OCI-LY3 (cell line): ENCODE data around the gene ABCB8.

Source experiments
- H2AFZ ChIP-seq: fragments of 200-600, 300-600 bp; shearing (Covaris generic); 2 replicates; pipeline ENCODE4 v1.6.0; 2014; ENCODE audit warnings: antibody characterized with exemption, low read depth, low read length
- H3K27ac ChIP-seq: fragments of 200-600, 300-600 bp; sonication (generic); 2 replicates; pipeline ENCODE4 v1.5.1; 2014; ENCODE audit warnings: mild to moderate bottlenecking, low read length, moderate library complexity, mixed read lengths
- H3K27me3 ChIP-seq: fragments of 200-600, 300-600 bp; sonication (generic); 2 replicates; pipeline ENCODE4 v1.6.1; 2014; ENCODE audit warnings: low read depth, low read length, mixed read lengths
- H3K36me3 ChIP-seq: fragments of 200-600, 300-600 bp; sonication (generic); replicated peaks from 2 replicates; pipeline ENCODE3; 2014; ENCODE audit warnings: low read depth, low read length, mixed read lengths
- H3K4me1 ChIP-seq: fragments of 300-600, 200-600 bp; sonication (generic); 2 replicates; pipeline ENCODE4 v1.6.1; 2014; ENCODE audit warnings: low read length, mixed read lengths
- H3K4me2 ChIP-seq: fragments of 200-600, 300-600 bp; sonication (generic); 2 replicates; pipeline ENCODE4 v1.6.1; 2014; ENCODE audit warnings: low read length, mixed read lengths
- H3K4me3 ChIP-seq: fragments of 300-600, 200-600 bp; sonication (generic); 2 replicates; pipeline ENCODE4 v1.5.1; 2014; ENCODE audit warnings: antibody characterized with exemption, mild to moderate bottlenecking, low read length, moderate library complexity
- H3K79me2 ChIP-seq: fragments of 300-600, 200-600 bp; shearing (Covaris generic); 2 replicates; pipeline ENCODE4 v1.6.1; 2014; ENCODE audit warnings: mild to moderate bottlenecking, low read length, mixed read lengths
- H3K9ac ChIP-seq: fragments of 300-600, 200-600 bp; shearing (Covaris generic); 2 replicates; pipeline ENCODE4 v1.6.0; 2014; ENCODE audit warnings: mild to moderate bottlenecking, low read length, moderate library complexity
- H3K9me3 ChIP-seq: fragments of 200-600, 300-600 bp; shearing (Covaris generic); 2 replicates; pipeline ENCODE4 v1.6.1; 2014; ENCODE audit warnings: low read length, mixed read lengths; ENCODE audit not compliant: insufficient read depth
- H4K20me1 ChIP-seq: fragments of 200-600, 300-600 bp; sonication (generic); 2 replicates; pipeline ENCODE4 v1.6.1; 2016; ENCODE audit warnings: low read length, mixed read lengths; ENCODE audit not compliant: insufficient read depth
- EZH2phosphoT487 ChIP-seq: fragments of 200-600 bp; shearing (Covaris generic); IDR thresholded peaks from 2 replicates; pipeline ENCODE4 v1.6.1; 2018; ENCODE audit warnings: antibody characterized with exemption, mixed run types, low read depth
- TF ChIP-seq, protein P1 (sequence below): fragments of 200-600, 300-600 bp; sonication (generic); IDR thresholded peaks from 2 replicates; pipeline ENCODE4 v1.5.1; 2014; ENCODE audit warnings: antibody characterized with exemption, low read length, low read depth

ABCB8 gene

DNA sequence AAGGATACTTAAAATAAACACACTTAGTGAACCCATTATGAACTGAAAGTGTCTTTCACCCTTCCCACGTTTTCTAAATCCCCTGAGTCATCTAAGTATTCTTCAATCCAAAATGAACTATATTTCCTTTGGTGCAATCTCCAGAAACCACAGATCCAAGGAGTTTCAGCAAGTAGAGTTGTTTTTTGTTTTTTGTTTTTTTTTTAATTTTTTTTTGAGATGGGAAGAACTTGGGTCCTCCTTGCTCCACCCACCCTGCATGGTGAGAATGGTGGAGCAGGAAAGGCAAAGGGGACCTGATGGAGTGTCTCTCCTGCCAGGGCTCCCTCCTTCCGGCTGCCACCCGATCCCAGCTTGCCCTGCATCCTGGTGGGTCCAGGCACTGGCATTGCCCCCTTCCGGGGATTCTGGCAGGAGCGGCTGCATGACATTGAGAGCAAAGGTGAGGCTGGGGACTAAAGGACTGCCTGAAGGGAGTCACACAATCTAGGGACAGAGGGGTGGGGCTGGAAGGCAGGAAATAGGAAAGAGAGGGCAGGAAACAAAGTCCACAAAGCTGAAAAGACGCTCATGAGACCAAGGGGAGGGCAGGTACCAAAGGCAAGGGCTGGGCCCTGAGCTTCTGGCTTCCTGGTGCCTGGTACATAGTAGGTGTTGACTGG, 16.1 kb upstream of the ABCB8 start:
- H3K4me1 ChIP-seq, result no peaks in the 10 kb centered on the region

GRCh38 chr7:151012911-151013347, 15.3 kb upstream of the ABCB8 start:
- TF ChIP-seq EZH2phosphoT487, result no peak
- TF ChIP-seq, protein P1, sequence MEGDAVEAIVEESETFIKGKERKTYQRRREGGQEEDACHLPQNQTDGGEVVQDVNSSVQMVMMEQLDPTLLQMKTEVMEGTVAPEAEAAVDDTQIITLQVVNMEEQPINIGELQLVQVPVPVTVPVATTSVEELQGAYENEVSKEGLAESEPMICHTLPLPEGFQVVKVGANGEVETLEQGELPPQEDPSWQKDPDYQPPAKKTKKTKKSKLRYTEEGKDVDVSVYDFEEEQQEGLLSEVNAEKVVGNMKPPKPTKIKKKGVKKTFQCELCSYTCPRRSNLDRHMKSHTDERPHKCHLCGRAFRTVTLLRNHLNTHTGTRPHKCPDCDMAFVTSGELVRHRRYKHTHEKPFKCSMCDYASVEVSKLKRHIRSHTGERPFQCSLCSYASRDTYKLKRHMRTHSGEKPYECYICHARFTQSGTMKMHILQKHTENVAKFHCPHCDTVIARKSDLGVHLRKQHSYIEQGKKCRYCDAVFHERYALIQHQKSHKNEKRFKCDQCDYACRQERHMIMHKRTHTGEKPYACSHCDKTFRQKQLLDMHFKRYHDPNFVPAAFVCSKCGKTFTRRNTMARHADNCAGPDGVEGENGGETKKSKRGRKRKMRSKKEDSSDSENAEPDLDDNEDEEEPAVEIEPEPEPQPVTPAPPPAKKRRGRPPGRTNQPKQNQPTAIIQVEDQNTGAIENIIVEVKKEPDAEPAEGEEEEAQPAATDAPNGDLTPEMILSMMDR, result peak; percentile 26
- Histone ChIP-seq H3K27ac (no peak overlapping the region), H3K4me2 (no peak overlapping the region), H3K9me3 (no peaks in the 10 kb centered on the region), H3K9ac (no peak overlapping the region), H3K4me3 (no peak overlapping the region), H3K36me3 (no peaks in the 10 kb centered on the region), H3K79me2 (no peaks in the 10 kb centered on the region), H2AFZ (no peak overlapping the region), H3K4me1 (peaks cover 4% of the 10 kb centered on the region; the same call in 1 of the 2 replicates), H4K20me1 (no peaks in the 10 kb centered on the region), H3K27me3 (no peaks in the 10 kb centered on the region)

More for the DNA sequence above, 16.1 kb upstream of the ABCB8 start:
- no peak overlapping the region for H3K4me3 ChIP-seq
- H2AFZ ChIP-seq, result no peak overlapping the region
- H3K27ac ChIP-seq, result no peak overlapping the region
- no peak overlapping the region for H3K9ac ChIP-seq
- no peaks in the 10 kb centered on the region for H3K27me3 ChIP-seq
- no peaks in the 10 kb centered on the region for H4K20me1 ChIP-seq
- H3K9me3 ChIP-seq, result no peaks in the 10 kb centered on the region
- TF ChIP-seq EZH2phosphoT487, result no peak
- TF ChIP-seq, protein P1, result no peak
- no peak overlapping the region for H3K4me2 ChIP-seq
- H3K36me3 ChIP-seq, result no peaks in the 10 kb centered on the region
- no peaks in the 10 kb centered on the region for H3K79me2 ChIP-seq

DNA sequence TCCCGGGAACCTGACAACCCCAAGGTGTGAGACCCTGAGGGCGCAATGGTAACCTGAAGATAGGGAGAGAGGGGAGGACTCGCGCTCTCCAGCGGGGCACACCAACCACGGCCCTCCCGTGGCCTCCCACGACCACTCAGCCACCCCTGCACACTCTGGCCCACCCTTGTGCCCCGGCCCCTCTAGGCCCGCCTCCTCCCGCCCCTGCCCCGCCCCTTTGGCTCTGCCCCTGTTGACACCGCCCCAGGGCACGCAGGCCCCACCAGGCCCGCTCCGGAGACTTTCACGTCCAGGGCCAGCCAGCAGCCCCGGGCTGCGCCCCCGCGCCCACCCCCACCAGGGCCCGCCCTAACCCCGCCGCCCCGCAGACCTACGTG, 14.9 kb upstream of the ABCB8 start:
- H4K20me1 ChIP-seq, result no peaks in the 10 kb centered on the region
- H3K9ac ChIP-seq, result no peak overlapping the region
- H3K4me1 ChIP-seq, result peaks cover 5% of the 10 kb centered on the region; the same call in 1 of the 2 replicates
- H3K27me3 ChIP-seq, result no peaks in the 10 kb centered on the region
- TF ChIP-seq, protein P1, result no peak
- no peak for TF ChIP-seq EZH2phosphoT487
- no peaks in the 10 kb centered on the region for H3K9me3 ChIP-seq
- no peak overlapping the region for H3K4me2 ChIP-seq
- no peak overlapping the region for H2AFZ ChIP-seq
- no peak overlapping the region for H3K4me3 ChIP-seq
- no peak overlapping the region for H3K27ac ChIP-seq
- H3K36me3 ChIP-seq, result no peaks in the 10 kb centered on the region
- H3K79me2 ChIP-seq, result no peaks in the 10 kb centered on the region

DNA sequence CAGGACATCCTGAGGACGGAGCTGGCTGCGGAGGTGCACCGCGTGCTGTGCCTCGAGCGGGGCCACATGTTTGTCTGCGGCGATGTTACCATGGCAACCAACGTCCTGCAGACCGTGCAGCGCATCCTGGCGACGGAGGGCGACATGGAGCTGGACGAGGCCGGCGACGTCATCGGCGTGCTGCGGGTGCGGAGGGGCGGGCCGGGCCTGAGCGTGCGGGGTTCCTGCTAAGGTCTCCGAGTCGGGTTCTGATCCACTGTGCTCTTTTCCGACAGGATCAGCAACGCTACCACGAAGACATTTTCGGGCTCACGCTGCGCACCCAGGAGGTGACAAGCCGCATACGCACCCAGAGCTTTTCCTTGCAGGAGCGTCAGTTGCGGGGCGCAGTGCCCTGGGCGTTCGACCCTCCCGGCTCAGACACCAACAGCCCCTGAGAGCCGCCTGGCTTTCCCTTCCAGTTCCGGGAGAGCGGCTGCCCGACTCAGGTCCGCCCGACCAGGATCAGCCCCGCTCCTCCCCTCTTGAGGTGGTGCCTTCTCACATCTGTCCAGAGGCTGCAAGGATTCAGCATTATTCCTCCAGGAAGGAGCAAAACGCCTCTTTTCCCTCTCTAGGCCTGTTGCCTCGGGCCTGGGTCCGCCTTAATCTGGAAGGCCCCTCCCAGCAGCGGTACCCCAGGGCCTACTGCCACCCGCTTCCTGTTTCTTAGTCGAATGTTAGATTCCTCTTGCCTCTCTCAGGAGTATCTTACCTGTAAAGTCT, 14.3 kb upstream of the ABCB8 start:
- Histone ChIP-seq H3K9ac (no peak overlapping the region), H3K4me3 (no peak overlapping the region), H3K79me2 (no peaks in the 10 kb centered on the region), H3K36me3 (no peaks in the 10 kb centered on the region), H4K20me1 (no peaks in the 10 kb centered on the region), H3K4me2 (no peak overlapping the region), H3K9me3 (no peaks in the 10 kb centered on the region), H3K4me1 (peaks cover 7% of the 10 kb centered on the region; the same call in 1 of the 2 replicates), H3K27ac (no peak overlapping the region), H3K27me3 (no peaks in the 10 kb centered on the region), H2AFZ (no peak overlapping the region)
- no peak for TF ChIP-seq EZH2phosphoT487
- TF ChIP-seq, protein P1, result no peak
